IMR-90 (cell line): Measurements from ENCODE around the gene RBM10. TPM values are rescaled to one million over a fixed set of nuclear protein-coding genes. Genes with fewer than 3 reads are reported as not detected.

Source experiments
- ATAC-seq: fragments of 200-7000 bp; cut with Tn5 transposase; 2 replicates; pipeline ENCODE4 v1.9.1; 2020; ENCODE audit warnings: low read depth, mild to moderate bottlenecking, moderate library complexity
- BruUV-seq: library from RNA; stranded (reverse); fragments of 400-500 nt; replicated peaks from 2 replicates; lab custom pipeline; 2021; lab: Mats Ljungman, UMichigan
- CTCF ChIA-PET: fragments of 300-600 bp; formaldehyde crosslinking; extraction: SDS; loops from one replicate; lab custom pipeline; 2021; ENCODE audit warnings: antibody characterized with exemption; lab: Yijun Ruan, JAX
- POLR2A ChIA-PET: fragments of 300-600 bp; sonication (Branson Sonifier 250); formaldehyde crosslinking; loops from one replicate; lab custom pipeline; 2022; ENCODE audit warnings: antibody characterized with exemption; ENCODE audit not compliant: unreplicated experiment; lab: Charles Lee
- DNase-seq: peaks from one replicate; pipeline ENCODE4 v3.0.0; 2013
- H2AFZ ChIP-seq: replicated peaks from 2 replicates; pipeline ENCODE3; 2013; ENCODE audit warnings: low read length, mild to moderate bottlenecking; ENCODE audit not compliant: poor library complexity
- H2AK5ac ChIP-seq: 2 replicates; pipeline ENCODE4 v1.6.1; 2013; ENCODE audit warnings: low read depth, low read length, inconsistent platforms
- H2AK9ac ChIP-seq: replicated peaks from 2 replicates; pipeline ENCODE3; 2013; ENCODE audit warnings: mild to moderate bottlenecking, low read depth, low read length, moderate library complexity; ENCODE audit not compliant: poor library complexity
- H2BK120ac ChIP-seq: 2 replicates; pipeline ENCODE4 v1.6.1; 2013; ENCODE audit warnings: low read depth, low read length, inconsistent platforms
- H2BK15ac ChIP-seq: 3 replicates; pipeline ENCODE4 v1.6.1; 2013; ENCODE audit warnings: low read depth, low read length, inconsistent platforms
- H2BK20ac ChIP-seq: 2 replicates; pipeline ENCODE4 v1.6.1; 2013; ENCODE audit warnings: low read depth, mild to moderate bottlenecking, inconsistent platforms, low read length, moderate library complexity
- H2BK5ac ChIP-seq: 2 replicates; pipeline ENCODE4 v1.6.1; 2013; ENCODE audit warnings: mild to moderate bottlenecking, low read depth, low read length, inconsistent platforms; ENCODE audit not compliant: poor library complexity, severe bottlenecking
- H3K14ac ChIP-seq: replicated peaks from 2 replicates; pipeline ENCODE4 v1.6.1; 2013; ENCODE audit warnings: low read depth, low read length, inconsistent platforms
- H3K18ac ChIP-seq: 2 replicates; pipeline ENCODE4 v1.6.1; 2013; ENCODE audit warnings: low read depth, low read length, control low read depth
- H3K23ac ChIP-seq: 2 replicates; pipeline ENCODE4 v1.6.1; 2013; ENCODE audit warnings: low read depth, low read length, inconsistent platforms
- H3K27ac ChIP-seq: 2 replicates; pipeline ENCODE4 v1.5.1; 2013; ENCODE audit warnings: mild to moderate bottlenecking, control low read depth, low read length; ENCODE audit not compliant: insufficient read depth
- H3K27me3 ChIP-seq: 2 replicates; pipeline ENCODE4 v1.6.1; 2013; ENCODE audit warnings: low read length; ENCODE audit not compliant: control insufficient read depth, insufficient read depth
- H3K36me3 ChIP-seq: 2 replicates; pipeline ENCODE4 v1.6.1; 2013; ENCODE audit warnings: low read length, mixed read lengths; ENCODE audit not compliant: control insufficient read depth, insufficient read depth
- H3K4ac ChIP-seq: 2 replicates; pipeline ENCODE4 v1.6.1; 2013; ENCODE audit warnings: low read depth, low read length, inconsistent platforms
- H3K4me1 ChIP-seq: 2 replicates; pipeline ENCODE4 v1.6.1; 2013; ENCODE audit warnings: low read length, mixed read lengths; ENCODE audit not compliant: control insufficient read depth, insufficient read depth
- H3K4me2 ChIP-seq: 2 replicates; pipeline ENCODE4 v1.6.1; 2013; ENCODE audit warnings: low read depth, mild to moderate bottlenecking, control low read depth, low read length, moderate library complexity
- H3K4me3 ChIP-seq: 2 replicates; pipeline ENCODE4 v1.5.1; 2013; ENCODE audit warnings: low read depth, mild to moderate bottlenecking, control low read depth, low read length, moderate library complexity; ENCODE audit not compliant: insufficient read depth
- H3K56ac ChIP-seq: 2 replicates; pipeline ENCODE4 v1.6.1; 2013; ENCODE audit warnings: low read length, inconsistent platforms; ENCODE audit not compliant: insufficient read depth; ENCODE audit errors: extremely low read depth
- H3K79me1 ChIP-seq, 2 experiments: 2 replicates each; pipeline ENCODE4 v1.6.1; 2013; ENCODE audit warnings: low read length in 2 of 2, inconsistent platforms in 1 of 2, low read depth in 1 of 2
- H3K9ac ChIP-seq: 2 replicates; pipeline ENCODE4 v1.6.1; 2013; ENCODE audit warnings: low read depth, low read length, control low read depth
- H3K9me1 ChIP-seq: 2 replicates; pipeline ENCODE4 v1.6.1; 2013; ENCODE audit warnings: low read length, inconsistent platforms; ENCODE audit not compliant: insufficient read depth
- H3K9me3 ChIP-seq: 2 replicates; pipeline ENCODE4 v1.6.1; 2013; ENCODE audit warnings: low read length; ENCODE audit not compliant: control insufficient read depth, insufficient read depth
- H4K20me1 ChIP-seq: 2 replicates; pipeline ENCODE4 v1.6.1; 2013; ENCODE audit warnings: low read length, inconsistent platforms; ENCODE audit not compliant: insufficient read depth
- H4K5ac ChIP-seq: 2 replicates; pipeline ENCODE4 v1.6.1; 2013; ENCODE audit warnings: mild to moderate bottlenecking, low read depth, low read length, control low read depth
- H4K8ac ChIP-seq, 2 experiments: 2 replicates each; pipeline ENCODE4 v1.6.1; 2013; ENCODE audit warnings: low read depth in 2 of 2, low read length in 2 of 2, control low read depth in 1 of 2, inconsistent platforms in 1 of 2
- H4K91ac ChIP-seq: 2 replicates; pipeline ENCODE4 v1.6.1; 2013; ENCODE audit warnings: low read depth, low read length, inconsistent platforms; ENCODE audit not compliant: insufficient read depth
- CEBPB ChIP-seq: IDR thresholded peaks from 2 replicates; pipeline ENCODE4 v1.6.1; 2012; ENCODE audit warnings: low read depth, low read length, improper control_type of control experiment
- CHD1 ChIP-seq: IDR thresholded peaks from 2 replicates; pipeline ENCODE4 v1.6.1; 2012; ENCODE audit warnings: low read depth, low read length, improper control_type of control experiment
- FOS ChIP-seq: fragments of 150-350 bp; IDR thresholded peaks from 2 replicates; pipeline ENCODE4 v1.6.1; 2016; ENCODE audit warnings: low read depth, low read length
- MAFK ChIP-seq: IDR thresholded peaks from 2 replicates; pipeline ENCODE4 v1.6.1; 2012; ENCODE audit warnings: low read depth, low read length, improper control_type of control experiment
- NFE2L2 ChIP-seq: fragments of 150-350 bp; IDR thresholded peaks from 2 replicates; pipeline ENCODE4 v1.6.1; 2016; ENCODE audit warnings: low read depth, mild to moderate bottlenecking, low read length
- POLR2A ChIP-seq: IDR thresholded peaks from 2 replicates; pipeline ENCODE4 v1.6.1; 2012; ENCODE audit warnings: mild to moderate bottlenecking, low read depth, low read length
- RAD21 ChIP-seq: IDR thresholded peaks from 2 replicates; pipeline ENCODE4 v1.6.1; 2012; ENCODE audit warnings: low read length, improper control_type of control experiment
- SMC3 ChIP-seq: fragments of 150-350 bp; IDR thresholded peaks from 2 replicates; pipeline ENCODE4 v1.6.1; 2016; ENCODE audit warnings: low read depth, mild to moderate bottlenecking, antibody characterized with exemption, low read length, moderate library complexity
- WGBS, 2 experiments: methylation state at CpG; one replicate each; pipeline versions ENCODE4 v1.1.5 to v1.1.7; 2013; ENCODE audit warnings: missing lambda C conversion rate in 2 of 2; ENCODE audit not compliant: insufficient read length in 1 of 2; ENCODE audit errors: extremely low coverage in 2 of 2; 5-methylcytosine and 5-hydroxymethylcytosine counted together
- dilution Hi-C: fragments of 300-500 bp; cut with HindIII; formaldehyde crosslinking; loops from one replicate; pipeline ENCODE4 v1.14.3; 2018; ENCODE audit warnings: low sequenced_read_pairs; ENCODE audit not compliant: unreplicated experiment
- in situ Hi-C: fragments of 300-500 bp; cut with MboI; formaldehyde crosslinking; loops from 3 replicates; pipeline ENCODE4 v1.14.3; 2019; ENCODE audit warnings: low sequenced_read_pairs, inconsistent platforms, mixed read lengths
- intact Hi-C: fragments of 100-400 bp; cut with micrococcal nuclease; formaldehyde crosslinking; loops from 2 replicates; pipeline ENCODE4 v1.10.0; 2022
- polyA plus RNA-seq, 3 experiments: library from polyadenylated mRNA; depleted of rRNA; stranded (reverse); fragments of >200 nt; gene quantifications; 2 replicates each; pipeline ENCODE4 v1.2.3, GENCODE V29; 2012; ENCODE audit warnings: low replicate concordance in 1 of 3
- total RNA-seq: library from RNA; depleted of rRNA; stranded (reverse); fragments of >200 nt; gene quantifications from 2 replicates; pipeline ENCODE4 v1.2.3, GENCODE V29; 2012

RBM10 gene
- total and polyA plus RNA-seq, 2 of the 4 experiments (the other 2 are of a cell fraction) = 33.4 to 36.0 TPM

DNA sequence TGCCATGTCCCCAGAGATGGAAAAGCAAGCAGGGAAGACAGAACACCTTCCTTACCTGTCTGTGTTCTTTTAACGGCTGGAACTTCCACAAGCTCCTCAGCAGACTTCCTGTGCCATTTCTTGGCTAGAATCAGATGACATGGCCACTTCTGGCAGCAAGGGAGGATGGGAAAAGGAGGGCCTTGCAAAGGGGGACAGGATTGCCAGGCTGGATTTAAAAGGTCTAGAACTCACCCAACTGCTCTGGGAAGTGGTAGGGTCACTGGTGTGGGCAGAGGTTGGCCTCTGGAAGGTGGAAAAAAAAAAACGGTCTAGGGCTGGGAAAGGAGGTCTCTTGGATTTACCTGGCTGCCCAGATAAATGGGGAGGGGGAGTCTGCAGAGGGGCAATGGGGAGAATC, 86.1 kb downstream of the RBM10 start:
- H3K18ac ChIP-seq = no peak overlapping the region
- no peak overlapping the region for H3K4me3 ChIP-seq
- dilution Hi-C loops = no loop called here
- H3K4me2 ChIP-seq = no peak overlapping the region
- H2BK5ac ChIP-seq = no peak overlapping the region
- ATAC-seq (no peak), DNase-seq (no peak)
- no peak overlapping the region for H4K8ac ChIP-seq
- peaks cover 5% of the 10 kb centered on the region; the same call in 1 of the 2 replicates for H3K9me1 ChIP-seq
- no peak overlapping the region for H3K27ac ChIP-seq
- TF ChIP-seq CHD1 (no peak), POLR2A (no peak), CEBPB (no peak), RAD21 (no peak), NFE2L2 (no peak), SMC3 (no peak), FOS (no peak), MAFK (no peak)
- H2BK15ac ChIP-seq = no peak overlapping the region
- no peak overlapping the region for H3K14ac ChIP-seq
- in situ Hi-C loops = no loop called here
- 0 out of 2 replicates have a peak, but pooled peaks cover 1% of the 10 kb centered on the region for H3K4me1 ChIP-seq
- H2AK9ac ChIP-seq = no peak overlapping the region
- peaks cover 22% of the 10 kb centered on the region for H3K36me3 ChIP-seq
- peaks cover 8% of the 10 kb centered on the region; the same call in 1 of the 2 replicates for H4K20me1 ChIP-seq
- H2AFZ ChIP-seq = no peak overlapping the region
- POLR2A ChIA-PET = no interaction called here
- no peak overlapping the region for H2BK20ac ChIP-seq
- H4K91ac ChIP-seq = no peak overlapping the region
- no TSS peak for BruUV-seq
- no peak overlapping the region for H4K5ac ChIP-seq
- H2BK120ac ChIP-seq = no peak overlapping the region
- H3K4ac ChIP-seq = no peak overlapping the region
- H3K23ac ChIP-seq = no peak overlapping the region
- no peaks in the 10 kb centered on the region for H3K9me3 ChIP-seq
- intact Hi-C loops = loop anchor here (5.0 kb wide), 1 partner anchor 151 kb away; no protein-coding TSS in a partner anchor
- no CpG with 5 or more reads among the region's 2 CpGs for WGBS, 2 experiments
- peaks cover 8 to 9% of the 10 kb centered on the region in 2 experiments; a peak in 3 of 4 replicates for H3K79me1 ChIP-seq
- H2AK5ac ChIP-seq = no peak overlapping the region
- no peak overlapping the region for H3K9ac ChIP-seq
- CTCF ChIA-PET = no interaction called here
- H3K27me3 ChIP-seq = peaks cover 9% of the 10 kb centered on the region; the same call in 1 of the 2 replicates
- no peak overlapping the region for H3K56ac ChIP-seq
